ENCODE data around the gene PDIA6. TPM values are rescaled to one million over a fixed set of nuclear protein-coding genes. Genes with fewer than 3 reads are reported as not detected.

PDIA6 gene
- total and polyA plus RNA-seq, 9 of the 15 experiments (the other 6 are each of a cell fraction or from before 2014, with no cell fraction given): 166 to 268 (median 229) TPM

DNA sequence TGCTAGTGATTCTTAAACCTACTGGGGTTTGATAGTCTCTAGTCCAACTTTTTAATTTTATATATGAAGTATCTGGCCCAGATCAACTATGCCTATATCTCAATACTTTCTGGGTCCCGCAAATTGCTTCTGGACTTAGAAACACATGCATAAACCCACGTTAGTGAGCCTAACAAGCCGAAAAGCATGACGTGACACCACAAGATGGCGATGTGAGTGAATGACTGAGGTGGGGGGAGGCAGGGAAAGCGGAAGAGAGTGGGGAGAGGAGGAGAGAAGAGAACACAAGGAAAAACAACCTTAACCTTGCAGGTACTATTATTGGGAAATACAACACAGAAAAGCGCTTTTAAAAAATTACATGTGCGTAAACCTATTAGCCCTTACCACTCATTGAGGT is 13.8 kb downstream of the PDIA6 start:
- H3K9me3 ChIP-seq (replicated peaks; ENCODE audit: control insufficient read depth, insufficient read depth, low read depth, low read length): no peaks in the 10 kb centered on the region
- H3K27me3 ChIP-seq (ENCODE audit: control insufficient read depth in 2 of 2, insufficient read depth in 2 of 2, low read length in 2 of 2): no peaks in the 10 kb centered on the region
- FAIRE-seq (peak; percentile 70), DNase-seq (ENCODE audit: extremely low read depth in 1 of 4, low spot score in 3 of 4) (peak; percentile 37 to 44 (median 40)), ATAC-seq (peak; percentile 86)
- no peak overlapping the region for H3K9ac ChIP-seq (ENCODE audit: insufficient read depth in 1 of 2, low read depth in 2 of 2, low read length in 2 of 2)
- no peak overlapping the region for H3K4me2 ChIP-seq (ENCODE audit: insufficient read depth, low read length)
- no peak overlapping the region for H2AFZ ChIP-seq (ENCODE audit: low read depth, low read length)
- WGBS (ENCODE audit: insufficient coverage, low coverage, missing lambda C conversion rate): 67% methylated on average over 8 of the region's 8 CpGs
- peaks cover 92% of the 10 kb centered on the region for H3K36me3 ChIP-seq (ENCODE audit: control insufficient read depth, insufficient read depth, low read length)
- CTCF ChIA-PET (ENCODE audit: low intra/inter-chr PET ratio): no interaction called here
- peaks cover 81% of the 10 kb centered on the region for H3K79me2 ChIP-seq (ENCODE audit: control insufficient read depth, insufficient read depth, low read length)
- no peak overlapping the region for H3K4me3 ChIP-seq
- H3K4me1 ChIP-seq (replicated peaks in 1 of 2; ENCODE audit: control insufficient read depth in 2 of 2, insufficient read depth in 2 of 2, low read length in 2 of 2): peaks cover 0 to 12% of the 10 kb centered on the region in 2 experiments; a peak in 2 of 5 replicates
- intact Hi-C loops (cut with micrococcal nuclease) (no loop called here), in situ Hi-C loops (cut with MboI) (no loop called here)
- POLR2A ChIA-PET: interaction anchor here (0.9 kb wide), 1 partner anchor 10 kb away, joined by 3 read pairs; no protein-coding TSS in a partner anchor
- no TSS peak for BruUV-seq (replicated peaks)
- peaks cover 36% of the 10 kb centered on the region for H4K20me1 ChIP-seq (replicated peaks; ENCODE audit: control insufficient read depth, insufficient read depth, low read length)
- H3K9me1 ChIP-seq (ENCODE audit: control insufficient read depth, insufficient read depth, low read length): peaks cover 3% of the 10 kb centered on the region
- H3K27ac ChIP-seq (ENCODE audit: extremely low read depth, low read depth, low read length): no peak overlapping the region
- TF ChIP-seq DACH1 (IDR thresholded peaks at IDR 0.05; ENCODE audit: partially characterized antibody): no peak
- TF ChIP-seq HMBOX1 (IDR thresholded peaks at IDR 0.05): 0 out of 2 replicates have a peak, but pooled peaks have one; percentile 22
- no peak for TF ChIP-seq ZNF592 (IDR thresholded peaks at IDR 0.05)
- TF ChIP-seq PML (IDR thresholded peaks at IDR 0.05; ENCODE audit: low read length): peak; percentile 20; the same call in 1 of the 2 replicates
- no peak for TF ChIP-seq SMAD2 (IDR thresholded peaks at IDR 0.05; ENCODE audit: low read depth, low read length)
- TF ChIP-seq ZNF165 (CRISPR knock-in tag; IDR thresholded peaks at IDR 0.05; ENCODE audit: borderline replicate concordance): no peak
- no peak for TF ChIP-seq RNF2 (IDR thresholded peaks at IDR 0.05)
- TF ChIP-seq SPI1 (IDR thresholded peaks at IDR 0.05; ENCODE audit: borderline replicate concordance, low read depth, low read length): 0 out of 2 replicates have a peak, but pooled peaks have one; percentile 39
- TF ChIP-seq, protein P1, sequence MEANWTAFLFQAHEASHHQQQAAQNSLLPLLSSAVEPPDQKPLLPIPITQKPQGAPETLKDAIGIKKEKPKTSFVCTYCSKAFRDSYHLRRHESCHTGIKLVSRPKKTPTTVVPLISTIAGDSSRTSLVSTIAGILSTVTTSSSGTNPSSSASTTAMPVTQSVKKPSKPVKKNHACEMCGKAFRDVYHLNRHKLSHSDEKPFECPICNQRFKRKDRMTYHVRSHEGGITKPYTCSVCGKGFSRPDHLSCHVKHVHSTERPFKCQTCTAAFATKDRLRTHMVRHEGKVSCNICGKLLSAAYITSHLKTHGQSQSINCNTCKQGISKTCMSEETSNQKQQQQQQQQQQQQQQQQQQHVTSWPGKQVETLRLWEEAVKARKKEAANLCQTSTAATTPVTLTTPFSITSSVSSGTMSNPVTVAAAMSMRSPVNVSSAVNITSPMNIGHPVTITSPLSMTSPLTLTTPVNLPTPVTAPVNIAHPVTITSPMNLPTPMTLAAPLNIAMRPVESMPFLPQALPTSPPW (CRISPR knock-in tag; IDR thresholded peaks at IDR 0.05): peak; percentile 35
- TF ChIP-seq, protein P2, sequence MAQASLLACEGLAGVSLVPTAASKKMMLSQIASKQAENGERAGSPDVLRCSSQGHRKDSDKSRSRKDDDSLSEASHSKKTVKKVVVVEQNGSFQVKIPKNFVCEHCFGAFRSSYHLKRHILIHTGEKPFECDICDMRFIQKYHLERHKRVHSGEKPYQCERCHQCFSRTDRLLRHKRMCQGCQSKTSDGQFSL (CRISPR knock-in tag; IDR thresholded peaks at IDR 0.05): peak; percentile 70; the same call in 1 of the 2 replicates
- TF ChIP-seq, protein P2 (tag; IDR thresholded peaks at IDR 0.05): no peak
- no peak for TF ChIP-seq ZNF668 (CRISPR knock-in tag; IDR thresholded peaks at IDR 0.05)
- TF ChIP-seq, protein P3, sequence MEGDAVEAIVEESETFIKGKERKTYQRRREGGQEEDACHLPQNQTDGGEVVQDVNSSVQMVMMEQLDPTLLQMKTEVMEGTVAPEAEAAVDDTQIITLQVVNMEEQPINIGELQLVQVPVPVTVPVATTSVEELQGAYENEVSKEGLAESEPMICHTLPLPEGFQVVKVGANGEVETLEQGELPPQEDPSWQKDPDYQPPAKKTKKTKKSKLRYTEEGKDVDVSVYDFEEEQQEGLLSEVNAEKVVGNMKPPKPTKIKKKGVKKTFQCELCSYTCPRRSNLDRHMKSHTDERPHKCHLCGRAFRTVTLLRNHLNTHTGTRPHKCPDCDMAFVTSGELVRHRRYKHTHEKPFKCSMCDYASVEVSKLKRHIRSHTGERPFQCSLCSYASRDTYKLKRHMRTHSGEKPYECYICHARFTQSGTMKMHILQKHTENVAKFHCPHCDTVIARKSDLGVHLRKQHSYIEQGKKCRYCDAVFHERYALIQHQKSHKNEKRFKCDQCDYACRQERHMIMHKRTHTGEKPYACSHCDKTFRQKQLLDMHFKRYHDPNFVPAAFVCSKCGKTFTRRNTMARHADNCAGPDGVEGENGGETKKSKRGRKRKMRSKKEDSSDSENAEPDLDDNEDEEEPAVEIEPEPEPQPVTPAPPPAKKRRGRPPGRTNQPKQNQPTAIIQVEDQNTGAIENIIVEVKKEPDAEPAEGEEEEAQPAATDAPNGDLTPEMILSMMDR (IDR thresholded peaks at IDR 0.05 in 2 of 3, conservative IDR thresholded peaks at IDR 0.05 in 1 of 3; ENCODE audit: insufficient read depth in 2 of 3, low read depth in 1 of 3, low read length in 3 of 3): peak; percentile 28 to 40 (median 35); a peak in 4 of 6 replicates

All from K562 (cell line).